Cortex of kidney (tissue), 1 donor: Measurements from ENCODE around the gene SHISAL2B.
"Not testable (repeated sequence)": the region's sequence is repeated elsewhere in the genome, so short reads cannot be mapped to it uniquely, and the experiment has no call there.

Experiments
- DNase-seq: peaks from one replicate; lab custom pipeline; 2025; lab: John Stamatoyannopoulos, UW

SHISAL2B gene

GRCh38 chr5:64690417-64691151 lies at the start of gene SHISAL2B:
SHISAL2B (plus strand) TSS chr5:64690503; CDS start chr5:64690624, 121 bp downstream.
- no peak for DNase-seq

DNA sequence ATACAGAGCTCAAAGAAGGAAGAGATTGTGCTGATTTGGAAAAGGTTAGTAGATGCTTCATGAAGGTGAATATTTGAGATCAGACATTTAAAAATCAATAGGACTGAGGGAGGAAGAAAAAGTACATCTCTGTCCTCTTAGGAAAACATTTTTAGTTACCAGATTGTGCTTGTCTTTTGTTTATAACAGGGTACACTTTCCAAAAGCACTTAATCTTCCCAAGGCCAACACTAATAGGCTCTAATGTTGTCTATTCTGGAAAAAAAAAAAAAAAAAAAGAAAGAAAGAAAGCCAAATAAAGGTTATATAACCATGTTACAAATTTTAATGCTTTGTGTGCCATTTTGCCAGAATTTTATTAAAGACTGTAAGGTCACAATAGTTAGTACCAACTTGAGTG lies 45.5 kb upstream of the SHISAL2B start:
- no peak for DNase-seq

DNA sequence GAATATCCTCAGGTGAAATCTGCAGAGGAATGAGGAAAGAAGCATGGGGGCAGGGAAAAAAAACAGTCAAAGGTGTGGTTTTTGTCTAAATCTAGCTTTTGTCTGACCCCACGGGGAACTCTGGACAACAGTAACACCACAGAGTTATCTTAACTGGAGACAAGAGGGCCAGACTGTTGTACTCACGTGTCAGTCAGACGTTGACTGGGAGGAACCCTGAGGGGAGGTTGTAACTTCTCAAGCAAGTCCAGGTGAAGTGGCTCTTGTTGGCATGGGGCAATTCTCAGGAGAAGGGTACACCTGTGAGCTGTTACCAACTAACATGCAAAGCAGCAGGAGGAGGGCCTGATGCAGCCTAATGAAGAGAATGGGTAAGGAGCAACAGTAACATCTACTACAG lies 44.1 kb upstream of the SHISAL2B start:
- DNase-seq, result no peak

GRCh38 chr5:64649512-64649911 lies 40.8 kb upstream of the SHISAL2B start:
- no peak for DNase-seq

GRCh38 chr5:64653766-64654560 lies 36.3 kb upstream of the SHISAL2B start:
- DNase-seq, result no peak

GRCh38 chr5:64654561-64654938 lies 35.8 kb upstream of the SHISAL2B start:
- no peak for DNase-seq

DNA sequence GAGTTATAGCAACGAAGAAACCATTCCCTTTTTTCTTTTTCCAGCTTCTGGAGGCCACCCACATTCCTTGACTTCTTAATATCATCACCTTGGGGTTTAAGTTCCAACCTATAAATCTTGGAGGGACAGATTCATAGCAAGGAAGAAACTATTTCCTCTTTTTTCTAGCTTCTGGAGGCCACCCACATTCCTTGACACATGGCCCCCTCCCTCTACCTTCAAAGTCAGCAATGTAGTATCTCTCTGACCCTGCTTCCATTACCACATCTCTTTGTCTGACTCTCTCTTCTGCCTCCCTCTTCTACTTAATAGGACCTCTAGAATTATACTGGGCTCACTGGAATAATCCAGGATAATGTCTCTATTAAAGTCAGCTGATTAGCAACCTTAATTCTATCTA lies 34.7 kb upstream of the SHISAL2B start:
- no peak for DNase-seq

DNA sequence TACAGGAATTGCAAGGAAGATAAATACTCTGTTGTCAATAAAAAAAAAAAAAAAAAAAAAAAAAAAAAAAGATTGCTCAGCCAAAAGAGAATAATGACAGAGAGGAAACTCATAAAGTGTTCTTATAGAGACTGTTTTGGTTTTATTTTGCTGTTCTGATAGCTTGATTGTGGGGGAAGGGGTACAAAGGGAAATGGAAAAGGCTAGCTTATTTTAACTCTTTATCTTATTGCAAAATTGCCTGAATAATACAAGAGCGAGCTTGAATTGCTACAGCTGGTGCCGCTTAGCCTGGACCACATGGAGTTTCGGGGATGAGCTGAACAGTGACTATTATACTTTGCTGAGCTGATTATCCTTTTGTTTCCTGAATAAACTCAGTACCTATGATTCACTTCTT lies 31.0 kb upstream of the SHISAL2B start:
- no peak for DNase-seq

GRCh38 chr5:64663181-64663580 lies 27.1 kb upstream of the SHISAL2B start:
- not testable (repeated sequence) for DNase-seq

DNA sequence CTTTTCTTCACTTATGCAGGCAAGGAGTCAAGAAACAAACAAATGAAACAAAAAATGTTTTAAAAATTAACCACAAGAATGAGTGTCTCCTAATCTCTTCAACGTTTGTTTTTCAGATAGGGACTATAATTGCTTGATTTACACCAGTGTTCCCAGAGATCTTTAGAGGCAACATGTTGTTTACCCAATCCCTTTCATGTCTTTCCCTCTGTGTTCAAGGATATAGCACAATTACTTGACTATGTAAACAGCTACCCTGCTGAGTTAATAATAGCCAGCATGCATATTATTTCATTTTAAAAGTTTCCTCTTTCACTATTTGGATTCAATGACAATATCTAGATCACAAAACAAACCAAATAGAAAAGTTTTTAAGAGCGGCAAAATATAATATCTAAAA lies 25.1 kb upstream of the SHISAL2B start:
- DNase-seq, result no peak

GRCh38 chr5:64666078-64666477 lies 24.2 kb upstream of the SHISAL2B start:
- no peak for DNase-seq

DNA sequence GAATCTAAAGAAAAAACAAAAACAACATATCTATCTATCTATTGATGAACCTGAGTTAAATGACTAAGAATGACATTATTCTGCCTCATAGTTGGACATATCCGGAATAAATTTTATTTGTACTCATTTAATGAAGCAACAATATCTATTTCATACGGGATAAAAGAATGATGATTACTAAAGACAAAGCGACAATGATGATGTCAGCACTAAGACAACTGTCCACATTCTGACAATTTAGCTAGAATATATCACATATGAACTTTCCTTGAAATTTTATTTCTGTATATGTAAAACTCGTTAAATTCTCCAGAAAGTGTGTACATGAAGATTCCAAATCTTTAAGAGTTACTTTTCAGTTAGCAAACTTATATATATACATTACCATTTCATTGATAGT lies 23.2 kb upstream of the SHISAL2B start:
- DNase-seq, result no peak

DNA sequence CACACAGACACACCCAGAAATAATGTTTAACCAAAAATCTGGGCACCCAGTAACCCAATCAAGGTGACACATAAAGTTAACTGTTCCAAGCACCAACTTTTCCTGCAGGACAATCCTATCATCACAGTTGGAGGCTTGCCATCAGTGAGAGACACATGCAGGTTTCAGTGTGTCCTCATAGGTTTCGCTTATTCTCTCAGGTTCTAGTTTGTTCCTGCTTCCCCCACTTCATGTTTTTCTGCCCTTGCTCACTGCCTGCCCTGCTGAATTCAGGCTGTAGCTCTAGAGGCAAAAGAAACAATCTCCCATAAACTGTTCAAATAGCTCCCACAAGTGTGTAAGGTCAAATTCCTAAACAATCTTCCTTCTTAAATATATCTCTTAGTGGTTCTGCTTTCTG lies 20.0 kb upstream of the SHISAL2B start:
- DNase-seq, result no peak

DNA sequence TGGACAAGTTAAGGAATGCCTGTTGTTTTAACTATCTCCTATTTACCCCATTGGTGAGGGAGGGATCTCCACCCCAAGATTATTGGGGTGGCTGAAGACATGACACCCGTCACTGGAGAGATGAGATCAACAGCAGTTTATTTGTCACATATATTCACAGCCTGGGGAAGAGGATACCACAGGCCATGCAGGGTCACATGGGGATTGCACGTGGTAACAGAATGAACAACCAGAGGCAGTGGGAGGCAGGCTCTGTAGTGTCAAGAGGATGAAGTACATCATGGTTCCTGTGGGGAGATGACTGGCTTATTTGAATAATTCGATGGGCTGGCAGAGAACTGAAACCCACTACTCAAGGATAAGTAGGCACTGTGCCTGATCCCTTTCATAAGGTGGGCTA lies 18.6 kb upstream of the SHISAL2B start:
- DNase-seq, result no peak

DNA sequence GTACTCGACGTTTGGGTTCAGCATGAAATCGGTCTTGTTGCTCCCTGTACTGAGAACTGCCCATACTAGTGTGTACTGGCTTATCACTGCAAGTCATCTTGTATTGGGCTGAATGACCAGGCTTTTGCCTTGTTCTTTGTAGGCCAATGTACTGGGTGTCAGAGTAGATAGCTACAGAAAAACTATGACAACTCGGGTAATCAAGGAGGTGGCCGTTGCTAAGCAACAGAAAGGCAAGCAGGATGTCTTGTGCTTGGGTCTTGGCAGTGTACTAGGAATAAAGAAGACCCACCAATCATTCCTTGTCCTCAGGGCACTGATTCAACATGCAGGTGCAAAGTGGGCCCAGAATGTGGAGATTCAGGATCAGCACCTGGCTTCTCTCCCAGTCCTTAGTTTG lies 11.9 kb upstream of the SHISAL2B start:
- DNase-seq, result no peak

- no peak for DNase-seq
Measured at GRCh38 chr5:64680289-64680688, 10.0 kb upstream of the SHISAL2B start.

DNA sequence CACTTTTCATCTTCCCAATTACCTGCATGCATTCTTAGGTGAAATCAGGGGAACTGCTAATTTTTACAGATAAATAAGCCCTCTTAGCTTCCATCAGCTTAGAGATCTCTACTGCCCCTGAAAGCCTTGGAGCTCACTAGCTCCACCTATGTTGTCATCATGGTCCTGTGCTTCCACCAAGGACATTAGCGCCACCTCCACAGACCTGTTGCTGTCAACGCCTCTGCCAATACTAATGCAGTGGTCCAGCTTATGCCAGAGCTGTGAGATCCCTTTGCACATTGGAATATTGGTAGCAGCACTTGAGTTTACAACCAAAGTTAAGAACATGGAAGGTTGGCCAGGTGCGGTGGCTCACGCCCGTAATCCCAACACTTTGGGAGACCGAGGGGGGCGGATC lies 7.7 kb upstream of the SHISAL2B start:
- DNase-seq, result no peak

GRCh38 chr5:64685866-64686265 lies 4.4 kb upstream of the SHISAL2B start:
- DNase-seq, result no peak

DNA sequence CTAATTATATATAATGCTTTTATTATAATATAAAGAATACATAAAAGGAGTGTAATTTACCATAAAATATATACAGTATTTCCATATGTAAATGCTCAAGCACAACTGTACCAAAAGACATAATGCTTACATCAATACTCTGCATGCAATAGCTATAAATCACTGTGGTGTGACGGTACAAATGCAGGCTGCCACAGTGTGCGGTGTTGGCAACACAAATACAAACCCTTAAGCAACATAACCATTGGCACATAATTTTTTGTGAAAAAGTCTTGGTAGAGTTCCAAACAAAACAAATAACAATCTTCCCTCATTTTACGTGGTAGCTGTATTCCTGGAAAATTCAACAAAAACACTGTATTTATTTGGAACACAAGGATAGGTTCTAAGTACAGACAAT lies 1.9 kb upstream of the SHISAL2B start:
- DNase-seq, result no peak

DNA sequence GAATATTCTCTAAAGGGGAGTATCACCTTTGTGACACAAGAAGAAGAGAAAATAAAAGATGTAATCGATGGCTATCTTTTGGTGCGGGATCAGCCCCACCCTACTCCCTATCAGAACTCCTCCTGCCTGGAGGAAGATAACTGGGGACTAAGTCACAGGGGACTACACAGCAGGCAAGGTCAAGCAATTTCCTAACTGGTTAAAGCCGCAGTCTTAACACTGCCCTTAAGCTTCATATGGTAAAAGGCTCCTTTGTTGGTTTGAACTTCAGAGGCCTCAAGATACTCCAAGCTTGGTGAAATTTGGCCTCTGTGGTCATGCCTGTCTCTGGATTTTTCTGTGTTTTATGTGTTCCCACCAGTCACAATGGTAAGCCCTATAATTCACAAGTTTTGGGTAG lies 1.3 kb upstream of the SHISAL2B start:
- DNase-seq, result no peak

- DNase-seq, result no peak
Measured at GRCh38 chr5:64690104-64690416, 243 bp upstream of the SHISAL2B start.

DNA sequence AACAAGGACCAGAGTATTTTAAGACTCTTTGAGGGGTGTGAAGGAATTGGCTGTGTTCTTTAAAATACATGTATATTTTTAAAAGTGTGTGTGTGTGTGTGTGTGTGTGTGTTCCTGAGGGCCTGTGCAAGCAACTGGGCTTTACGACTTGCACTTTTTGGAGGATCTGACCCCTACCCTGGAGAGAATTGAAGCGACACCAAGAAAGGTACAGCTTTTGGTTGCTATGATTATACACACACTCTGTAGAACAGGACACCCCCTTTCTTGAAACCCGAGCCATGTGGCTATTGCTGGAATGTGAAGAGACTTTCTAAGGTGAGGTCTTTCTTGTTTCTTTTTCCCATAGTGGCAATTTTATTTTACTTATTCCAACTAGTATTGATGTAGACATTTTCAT lies 988 bp downstream of the SHISAL2B start:
- no peak for DNase-seq

DNA sequence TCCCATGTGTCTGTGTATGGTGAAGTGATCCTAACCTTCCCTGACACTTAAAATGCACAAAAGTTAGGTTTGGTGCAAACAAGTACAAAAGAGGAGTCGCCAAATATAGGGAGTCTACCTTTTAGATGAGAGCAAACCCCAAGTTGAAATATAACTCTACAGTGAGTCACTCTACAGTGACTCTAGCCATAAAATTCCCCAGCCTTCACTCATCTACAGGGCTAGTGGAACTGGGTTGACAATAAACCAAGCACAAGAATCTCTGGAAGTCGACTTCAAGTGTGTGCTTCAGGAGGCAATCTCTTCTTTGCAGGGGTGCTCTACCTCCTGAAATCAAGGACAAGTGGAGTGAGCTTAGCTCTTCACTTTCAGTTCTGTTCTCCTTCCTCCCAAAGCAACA lies 3.3 kb downstream of the SHISAL2B start:
- no peak for DNase-seq

DNA sequence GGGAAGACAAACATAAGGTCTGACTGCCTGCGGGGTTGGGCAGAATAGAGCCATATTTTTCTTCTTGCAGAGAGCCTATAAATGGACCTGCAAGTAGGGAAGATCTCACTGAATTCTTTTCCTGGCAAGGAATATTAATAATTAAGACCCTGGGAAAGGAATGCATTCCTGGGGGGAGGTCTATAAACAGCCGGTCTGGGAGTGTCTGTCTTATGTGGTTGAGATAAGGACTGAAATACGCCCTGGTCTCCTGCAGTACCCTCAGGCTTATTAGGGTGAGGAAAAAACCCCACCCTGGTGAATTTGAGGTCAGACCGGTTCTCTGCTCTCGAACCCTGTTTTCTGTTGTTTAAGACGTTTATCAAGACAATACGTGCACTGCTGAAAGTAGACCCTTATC lies 6.1 kb downstream of the SHISAL2B start:
- DNase-seq, result not testable (repeated sequence)
